ENCODE measurements around the gene EFR3B. TPM values are rescaled to one million over a fixed set of nuclear protein-coding genes. Genes with fewer than 3 reads are reported as not detected.
"Not testable (repeated sequence)": the region's sequence is repeated elsewhere in the genome, so short reads cannot be mapped to it uniquely, and the experiment has no call there.

EFR3B gene
- total RNA-seq, 2 experiments from 2014 or later, result 0.16 to 0.23 TPM

DNA sequence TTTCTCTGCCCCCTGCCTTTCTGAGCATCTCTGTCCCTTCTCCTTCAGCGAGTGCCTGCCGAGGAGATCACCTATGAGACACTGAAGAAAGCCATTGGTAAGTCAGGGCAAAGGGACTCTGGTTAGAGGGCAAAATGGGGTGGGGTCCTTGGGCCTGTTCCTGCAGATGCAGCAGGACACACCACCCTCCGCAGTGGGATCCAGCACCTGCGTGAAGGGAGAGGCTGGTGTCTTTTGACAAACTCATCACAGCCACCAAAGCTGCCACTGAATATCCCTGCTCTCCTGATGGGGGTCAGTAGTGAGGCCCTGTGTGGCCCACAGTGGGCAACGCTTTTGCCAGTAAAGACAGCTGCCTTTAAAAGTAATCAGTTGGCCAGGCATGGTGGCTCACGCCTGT is 107.8 kb downstream of the EFR3B start:
- Mint-ChIP-seq H3K9me3 (no peaks in the 10 kb centered on the region), H3K27me3 (peaks cover 3% of the 10 kb centered on the region), H3K4me3 (no peak overlapping the region), H3K4me1 (ENCODE audit: low read depth) (peaks cover 5% of the 10 kb centered on the region), H3K27ac (no peak overlapping the region), H3K36me3 (ENCODE audit: low read depth) (no peaks in the 10 kb centered on the region)
- ChIA-PET CTCF (no interaction called here), POLR2A (no interaction called here)
- no peak for TF ChIP-seq CTCF (IDR thresholded peaks at IDR 0.05)
- DNase-seq (no peak), ATAC-seq (no peak)
- intact Hi-C loops (cut with micrococcal nuclease), result no loop called here

DNA sequence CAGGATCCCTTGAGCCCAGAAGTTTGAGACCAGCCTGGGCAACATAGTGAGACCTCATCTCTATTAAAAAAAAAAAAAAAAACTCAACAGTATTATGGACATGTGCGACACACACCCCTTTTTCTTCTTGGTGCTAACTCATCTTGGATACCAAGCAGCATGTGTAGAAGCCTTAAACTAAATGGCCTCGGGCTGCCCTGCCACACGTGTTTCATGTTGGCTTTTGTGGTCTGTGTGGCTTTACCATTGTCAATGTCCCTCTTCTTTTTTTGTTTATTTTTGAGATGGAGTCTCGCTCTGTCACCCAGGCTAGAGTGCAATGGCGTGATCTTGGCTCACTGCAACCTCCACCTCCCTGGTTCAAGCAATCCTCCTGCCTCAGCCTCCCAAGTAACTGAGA is 109.1 kb downstream of the EFR3B start:
- DNase-seq; CTCF ChIA-PET; H3K36me3 Mint-ChIP-seq (ENCODE audit: low read depth); H3K4me1 Mint-ChIP-seq (ENCODE audit: low read depth); intact Hi-C loops (cut with micrococcal nuclease); H3K9me3 Mint-ChIP-seq; H3K4me3 Mint-ChIP-seq; H3K27me3 Mint-ChIP-seq; ATAC-seq; H3K27ac Mint-ChIP-seq; POLR2A ChIA-PET: not testable (repeated sequence)

- Mint-ChIP-seq H3K27me3 (peaks cover 1% of the 10 kb centered on the region), H3K4me3 (no peak overlapping the region), H3K9me3 (no peaks in the 10 kb centered on the region), H3K27ac (no peak overlapping the region), H3K4me1 (ENCODE audit: low read depth) (no peaks in the 10 kb centered on the region), H3K36me3 (ENCODE audit: low read depth) (no peaks in the 10 kb centered on the region)
- intact Hi-C loops (cut with micrococcal nuclease), result no loop called here
- ATAC-seq (no peak), DNase-seq (no peak)
- CTCF ChIA-PET, result interaction anchor here (1.3 to 2.2 kb wide), 2 partner anchors 15 to 177 kb away, joined by 3 to 11 read pairs; no protein-coding TSS in a partner anchor
- POLR2A ChIA-PET, result interaction anchor here (0.7 kb wide), 1 partner anchor 32 kb away, joined by 3 read pairs; no protein-coding TSS in a partner anchor
- TF ChIP-seq CTCF (IDR thresholded peaks at IDR 0.05), result no peak
These were observed 109.8 kb downstream of the EFR3B start for GRCh38 chr2:25151718-25152117.

GRCh38 chr2:25155401-25155800 is 113.5 kb downstream of the EFR3B start:
- Mint-ChIP-seq H3K27me3 (peaks cover 1% of the 10 kb centered on the region), H3K4me3 (no peak overlapping the region), H3K9me3 (no peaks in the 10 kb centered on the region), H3K27ac (no peak overlapping the region), H3K36me3 (ENCODE audit: low read depth) (no peaks in the 10 kb centered on the region), H3K4me1 (ENCODE audit: low read depth) (peaks cover 7% of the 10 kb centered on the region)
- CTCF ChIA-PET, result no interaction called here
- ATAC-seq (no peak), DNase-seq (no peak)
- intact Hi-C loops (cut with micrococcal nuclease), result no loop called here
- no peak for TF ChIP-seq CTCF (IDR thresholded peaks at IDR 0.05)
- POLR2A ChIA-PET, result interaction anchor here (1.1 kb wide), 1 partner anchor 30 kb away, joined by 4 read pairs; no protein-coding TSS in a partner anchor

DNA sequence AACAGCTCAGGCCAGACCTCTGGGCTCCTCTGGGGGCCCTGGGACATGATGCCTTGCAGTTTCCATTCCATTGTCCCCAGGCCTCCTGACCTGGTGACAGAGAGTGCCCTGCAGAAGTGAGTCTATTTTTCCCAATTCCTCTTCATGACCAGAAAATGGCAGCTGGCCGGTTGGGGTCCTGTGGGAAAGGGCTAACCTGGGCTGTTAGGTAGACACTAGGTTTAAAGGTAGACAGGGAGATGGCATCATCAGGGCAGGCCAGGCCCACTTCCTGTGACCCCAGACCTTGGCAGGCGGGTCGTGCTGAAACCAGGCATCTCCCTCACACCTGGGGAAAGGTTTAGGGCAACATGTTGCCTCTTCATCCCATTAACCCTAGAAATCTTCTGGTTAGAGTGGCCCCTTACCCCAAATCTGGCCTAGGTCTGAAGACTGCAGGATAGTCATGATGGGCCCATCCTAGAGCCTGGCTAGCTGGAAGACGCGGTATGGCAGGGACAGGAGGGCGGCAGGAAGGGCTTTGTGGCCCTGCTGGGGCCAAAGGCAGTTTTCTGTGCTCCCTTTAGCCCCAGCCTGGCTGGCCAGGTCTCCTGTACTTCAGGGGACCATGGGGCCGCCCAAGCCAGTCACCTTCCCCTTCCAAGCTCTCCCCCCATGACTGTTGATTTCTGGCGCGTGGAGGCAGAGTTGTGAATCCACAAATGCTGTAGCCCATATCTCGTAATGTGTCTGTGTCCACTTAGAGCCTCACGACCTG is 116.4 kb downstream of the EFR3B start:
- Mint-ChIP-seq H3K9me3 (peaks cover 2% of the 10 kb centered on the region), H3K27me3 (peaks cover 1% of the 10 kb centered on the region), H3K4me3 (no peak overlapping the region), H3K27ac (no peak overlapping the region), H3K36me3 (ENCODE audit: low read depth) (peaks cover 3% of the 10 kb centered on the region), H3K4me1 (ENCODE audit: low read depth) (peaks cover 9% of the 10 kb centered on the region)
- ChIA-PET CTCF (interaction anchor here (1.3 kb wide), 1 partner anchor 38 kb away, joined by 3 read pairs; no protein-coding TSS in a partner anchor), POLR2A (interaction anchor here (0.6 kb wide), 1 partner anchor 93 kb away, joined by 4 read pairs; no protein-coding TSS in a partner anchor)
- intact Hi-C loops (cut with micrococcal nuclease), result no loop called here
- DNase-seq (no peak), ATAC-seq (no peak)
- TF ChIP-seq CTCF (IDR thresholded peaks at IDR 0.05), result no peak

Data from activated CD8-positive, alpha-beta T cell treated with anti-CD3 and anti-CD28 coated beads for 36 hours (primary cell).